DMS53 (cell line): ENCODE measurements around the gene TNNI3.
"Not testable (repeated sequence)": the region's sequence is repeated elsewhere in the genome, so short reads cannot be mapped to it uniquely, and the experiment has no call there.

ENCODE experiments used
- DNase-seq: peaks from one replicate; lab custom pipeline; 2025; lab: John Stamatoyannopoulos, UW

Gene TNNI3

DNA sequence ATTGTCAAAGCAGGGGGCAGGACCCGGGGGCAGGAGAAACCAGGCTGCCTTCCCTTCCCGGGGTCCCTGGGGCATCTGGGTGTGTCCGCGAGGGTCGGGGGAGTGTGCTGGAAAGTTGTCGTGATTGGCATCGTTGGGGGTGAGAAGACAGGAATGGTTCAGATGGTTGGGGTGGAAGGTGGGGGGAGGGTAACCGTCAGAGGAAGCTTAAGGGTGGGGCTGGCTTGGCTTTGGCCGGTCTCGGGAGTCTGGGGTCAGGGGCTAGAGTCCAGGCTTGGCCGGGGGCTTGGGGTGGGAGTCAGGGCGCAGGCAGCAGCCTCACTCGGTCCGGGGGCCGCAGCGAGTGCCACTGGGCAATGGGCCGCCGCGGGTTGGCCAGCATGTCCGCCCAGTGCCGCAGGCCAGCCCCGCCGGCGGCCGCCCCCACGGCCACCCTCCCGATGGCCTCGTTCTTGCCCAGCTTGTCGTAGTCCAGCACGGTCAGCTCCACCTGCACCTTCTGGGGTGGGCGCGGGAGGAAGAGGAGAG is 15.7 kb upstream of the TNNI3 start:
- no peak for DNase-seq

DNA sequence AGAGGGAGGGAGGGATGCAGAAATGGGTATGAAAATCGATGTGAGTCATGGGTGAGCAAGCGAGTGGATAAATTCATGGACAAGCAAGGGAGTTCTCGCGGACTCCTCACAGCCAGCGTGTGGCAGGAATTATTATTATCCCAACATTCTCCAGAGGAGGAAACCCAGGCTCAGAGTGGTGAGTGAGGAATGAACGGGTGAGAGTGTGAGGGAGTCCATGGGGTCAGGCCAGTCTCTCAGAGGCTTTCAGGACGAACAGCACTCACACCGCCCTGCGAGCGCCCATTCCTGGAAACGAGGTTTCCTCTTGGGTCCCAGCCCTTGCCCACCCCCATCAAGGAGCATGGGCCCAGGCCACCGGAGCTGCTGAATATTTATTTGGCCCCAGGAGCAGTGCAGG is 15.2 kb upstream of the TNNI3 start:
- no peak for DNase-seq

DNA sequence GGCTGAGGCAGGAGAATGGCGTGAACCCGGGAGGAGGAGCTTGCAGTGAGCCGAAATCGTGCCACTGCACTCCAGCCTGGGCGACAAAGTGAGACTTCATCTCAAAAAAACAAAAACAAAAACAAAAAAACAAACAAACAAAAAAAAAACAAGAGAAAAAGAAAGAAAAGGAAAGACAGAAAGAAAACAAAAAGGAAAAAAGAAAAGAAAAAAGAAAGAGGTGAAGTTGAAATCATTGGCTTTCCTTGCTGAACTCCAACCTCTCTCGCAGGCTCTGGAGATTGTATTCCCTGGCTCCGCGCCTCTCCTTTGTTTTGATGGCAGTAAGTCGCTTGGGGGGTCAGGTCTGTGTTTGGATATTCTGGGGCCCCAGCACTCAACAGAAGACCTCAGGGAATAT is 14.8 kb upstream of the TNNI3 start:
- not testable (repeated sequence) for DNase-seq

DNA sequence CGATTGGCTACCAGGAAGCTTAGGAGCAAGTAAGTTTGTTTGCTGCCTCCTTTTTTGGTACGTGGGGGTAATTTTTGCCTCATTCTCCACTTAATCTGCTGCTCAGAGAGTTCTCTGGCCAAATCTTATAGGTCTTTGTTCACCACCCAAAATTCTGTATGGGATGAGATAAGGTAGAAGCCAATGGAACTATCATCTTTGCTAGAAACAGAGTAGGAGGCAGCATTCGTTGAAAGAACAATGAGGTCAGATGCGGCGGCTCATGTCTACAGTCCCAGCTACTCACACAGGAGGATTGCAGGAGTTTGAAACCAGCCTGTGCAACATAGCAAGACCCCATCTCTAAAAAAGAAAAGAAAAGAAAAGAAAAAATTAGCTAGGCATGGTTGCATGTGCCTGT is 13.9 kb upstream of the TNNI3 start:
- no peak for DNase-seq

DNA sequence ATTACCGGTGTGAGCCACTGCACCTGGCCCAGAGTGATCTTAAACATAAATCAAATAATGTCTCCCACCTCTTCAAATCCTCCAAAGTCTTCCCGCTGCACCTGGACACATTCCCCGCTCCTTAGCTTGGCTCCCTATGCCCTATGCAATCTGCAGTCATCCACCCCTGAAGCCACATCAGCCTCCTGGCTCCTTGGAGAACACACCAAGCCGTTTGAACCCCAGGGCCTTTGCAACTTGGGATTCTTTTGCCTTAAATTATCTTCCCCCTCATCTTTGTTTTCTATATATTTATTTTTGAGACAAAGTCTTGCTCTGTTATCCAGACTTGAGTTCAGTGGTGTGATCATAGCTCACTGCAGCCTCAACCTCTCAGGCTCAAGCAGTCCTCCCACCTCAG is 11.6 kb upstream of the TNNI3 start:
- no peak for DNase-seq

DNA sequence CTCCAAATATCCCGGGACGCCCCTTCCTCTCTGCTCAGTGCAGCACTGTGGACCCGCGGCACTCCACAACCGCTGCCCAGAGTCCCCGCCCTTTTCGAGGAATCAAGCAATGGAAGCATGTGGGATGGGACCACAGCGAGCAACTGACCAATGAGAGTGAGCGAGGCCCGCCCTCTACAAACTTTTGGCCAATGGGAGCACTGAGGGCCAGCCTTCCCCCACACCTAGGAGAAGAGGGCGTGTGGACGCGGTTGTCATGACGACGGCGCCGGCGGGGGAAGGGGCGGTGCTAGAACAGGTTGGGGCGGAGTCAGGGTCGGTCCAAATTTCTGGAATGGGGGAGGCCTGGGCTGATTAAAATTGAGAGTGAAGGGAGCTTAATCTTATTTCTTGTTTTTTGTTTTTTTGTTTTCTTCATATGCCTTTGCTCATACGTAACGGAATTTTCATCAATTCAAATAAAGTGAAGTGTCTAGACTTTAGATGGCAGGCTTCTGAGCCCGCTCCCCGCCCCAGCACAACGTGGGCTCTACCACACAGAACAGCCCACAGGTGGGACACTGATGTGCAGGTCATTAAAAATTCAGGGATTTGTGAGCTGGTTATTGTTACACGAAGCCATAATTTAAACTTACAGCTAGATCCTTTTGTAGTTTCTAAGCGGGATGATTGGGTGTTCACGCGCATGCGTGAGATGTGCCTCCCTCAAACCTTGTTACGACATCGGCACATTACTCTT is 9.2 kb upstream of the TNNI3 start, which contains the start of gene DNAAF3:
DNAAF3 (minus strand) TSS at position 84 of the 739 bp plus-strand sequence. CDS start 200 bp downstream, outside the sequence.
- DNase-seq: peak; percentile 99

DNA sequence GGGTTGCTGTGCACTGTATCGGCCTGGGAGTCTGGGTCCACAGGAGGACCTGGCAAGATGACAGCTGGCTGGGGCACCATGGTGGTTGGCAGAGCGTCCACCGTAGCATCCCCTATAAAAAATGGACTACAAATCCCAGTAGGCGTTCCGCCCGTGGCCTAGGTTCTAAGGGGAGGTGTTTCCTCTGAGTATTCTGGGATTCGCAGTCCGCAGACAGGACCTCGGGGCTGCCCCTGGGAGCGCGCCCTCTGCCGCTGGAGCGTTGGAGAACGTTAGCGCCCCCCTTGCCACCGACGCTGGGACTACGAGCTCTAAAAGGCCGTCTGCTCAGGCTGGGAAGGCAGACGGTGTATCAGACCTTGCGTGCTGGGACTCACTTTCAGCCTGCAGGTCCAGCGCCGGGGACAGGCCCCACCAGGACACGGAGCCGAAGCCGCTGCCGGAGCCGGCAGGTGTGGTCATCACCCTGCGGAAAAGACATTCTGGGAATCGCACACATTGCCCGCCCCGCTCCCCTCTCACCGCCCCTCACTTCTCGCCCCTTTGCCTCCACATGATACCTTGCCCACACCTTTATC is 8.5 kb upstream of the TNNI3 start:
- DNase-seq: peak; percentile 94

DNA sequence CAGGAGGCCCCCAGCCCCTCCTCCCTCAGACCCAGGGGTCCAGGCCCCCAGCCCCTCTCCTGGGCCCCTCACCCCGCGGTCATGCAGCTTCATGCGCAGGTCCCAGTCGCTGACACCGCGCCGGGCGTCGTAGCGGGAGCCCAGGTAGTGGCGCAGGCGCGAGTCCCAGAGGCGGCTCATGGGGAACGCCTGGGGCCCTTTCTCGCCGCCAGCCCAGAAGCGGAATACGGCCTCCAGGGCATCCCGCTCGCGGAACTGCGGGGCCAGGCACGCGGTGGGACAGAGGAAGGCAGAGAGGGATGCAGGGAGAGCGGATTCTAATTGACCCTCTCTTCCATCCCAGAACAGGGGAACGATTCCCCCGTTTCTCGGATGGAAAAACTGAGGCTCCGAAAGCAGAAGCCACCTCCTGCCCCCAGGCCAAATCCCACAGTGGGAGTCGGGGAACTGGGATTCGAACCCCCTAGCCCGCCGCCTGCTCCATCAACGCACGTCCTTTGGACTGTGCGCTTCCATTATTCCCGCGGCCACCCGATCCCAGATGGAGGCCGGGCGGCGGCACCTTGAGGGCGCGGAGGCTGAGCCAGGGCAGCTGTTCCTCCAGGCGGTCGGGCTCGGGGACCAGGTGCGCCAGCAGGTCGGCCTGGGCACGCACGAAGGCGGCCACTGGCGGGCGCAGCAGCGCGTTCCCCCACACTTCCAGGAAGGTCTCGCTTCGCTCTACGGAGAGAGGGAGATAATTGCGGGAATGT is 4.2 kb upstream of the TNNI3 start:
- no peak for DNase-seq

DNA sequence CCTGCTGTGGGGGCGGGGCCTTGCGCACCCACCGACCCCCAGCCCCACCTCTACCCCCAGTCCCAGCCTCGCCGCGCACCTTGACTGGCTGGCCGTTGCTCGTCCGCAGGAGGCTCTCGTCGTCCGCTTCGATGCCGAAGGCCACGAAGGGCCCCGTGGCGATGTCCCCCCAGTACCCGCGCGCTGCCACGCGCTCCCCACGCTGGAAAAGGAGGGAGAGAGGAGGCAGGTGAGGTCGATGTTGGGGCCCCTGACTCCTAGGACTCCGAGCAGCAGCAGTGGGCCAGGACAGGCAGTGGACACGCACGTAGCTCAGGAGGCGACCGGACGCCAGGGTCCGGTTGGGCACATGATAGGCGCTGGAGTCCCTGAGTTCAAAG is 3.4 kb upstream of the TNNI3 start:
- no peak for DNase-seq

DNA sequence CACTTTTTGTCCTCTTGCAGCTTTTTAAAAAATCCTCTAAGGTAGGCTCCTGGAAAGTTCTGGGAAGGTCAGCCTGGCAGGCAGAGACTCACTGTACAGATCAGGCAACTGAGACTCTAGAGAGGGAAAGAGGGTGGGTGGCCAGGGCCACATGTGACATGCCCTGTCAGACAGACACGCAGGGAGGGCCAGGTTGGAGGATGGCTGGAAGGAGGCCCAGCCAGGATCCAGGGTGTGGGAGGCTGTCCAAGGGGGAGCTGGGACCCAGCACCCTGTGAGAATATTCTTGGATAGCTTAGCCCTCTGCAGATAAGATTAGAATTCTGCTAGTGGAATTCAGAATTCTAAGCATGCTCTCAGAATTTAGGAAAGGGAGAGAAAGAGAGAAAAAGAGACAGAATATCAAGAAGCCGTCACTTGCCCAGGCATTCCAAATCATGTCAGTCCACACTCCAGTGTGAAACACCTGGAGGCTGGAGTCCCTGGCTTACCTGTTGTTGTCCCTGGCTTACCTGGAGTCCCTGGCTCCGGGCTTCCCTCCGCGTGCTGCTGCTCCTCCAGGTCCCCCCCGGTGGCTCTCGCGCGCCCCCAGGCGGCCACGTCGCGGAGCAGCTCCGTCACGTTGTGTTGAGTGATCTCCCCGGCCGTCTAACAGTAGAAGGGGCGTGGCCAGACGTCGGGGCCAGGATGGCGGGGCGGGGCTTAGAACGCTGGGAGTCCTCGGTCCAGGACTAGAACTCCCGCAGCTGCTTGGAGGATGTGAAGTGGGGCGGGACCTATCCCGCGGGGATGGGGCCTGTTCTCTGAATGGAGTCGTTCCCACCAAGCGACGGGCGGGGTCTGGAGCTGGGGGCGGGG is 2.8 kb upstream of the TNNI3 start:
- peak; percentile 96 for DNase-seq

DNA sequence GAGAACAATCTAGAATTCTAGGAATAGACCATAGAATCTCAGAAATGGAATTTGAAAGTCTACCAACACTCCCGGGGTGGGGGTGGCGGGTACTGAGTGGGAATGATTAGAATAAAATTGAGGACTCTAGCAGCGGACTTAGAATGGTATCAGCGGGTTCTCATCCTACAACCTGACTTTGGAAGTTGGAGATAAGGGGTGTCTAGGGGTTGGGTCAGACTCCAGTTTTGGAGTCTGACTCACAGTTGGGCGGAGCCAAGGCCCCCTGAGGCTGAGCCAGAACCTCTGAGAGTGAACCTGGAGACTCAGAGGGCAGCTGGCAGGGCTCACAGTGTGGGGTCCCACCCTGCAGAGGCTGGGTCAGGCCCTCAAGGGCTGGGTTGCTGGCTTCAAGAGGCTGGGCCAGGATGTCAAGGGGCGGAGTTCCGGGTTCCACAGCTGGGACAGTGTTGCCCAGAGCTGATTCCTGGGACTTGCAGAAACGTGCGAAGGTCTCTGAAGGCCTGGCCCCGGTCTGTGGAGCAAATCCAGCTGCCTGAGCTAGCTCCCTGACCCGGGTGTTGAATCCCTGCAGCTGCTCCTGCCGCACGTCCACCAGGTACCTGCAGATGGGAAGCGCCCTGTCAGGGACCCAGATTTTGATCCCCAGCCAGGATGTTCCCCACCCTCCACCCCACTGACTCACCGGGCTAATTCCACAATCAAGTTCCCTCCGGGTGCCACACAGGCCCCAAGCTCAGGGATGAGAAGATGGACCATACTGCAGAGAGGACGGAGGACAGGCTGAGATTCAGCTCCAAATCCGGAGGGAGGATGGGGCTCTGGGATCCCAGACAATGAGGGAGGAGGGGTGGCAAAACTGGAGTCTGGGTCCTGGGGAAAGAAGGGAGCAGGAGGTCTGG is 1.6 kb upstream of the TNNI3 start:
- DNase-seq: no peak

DNA sequence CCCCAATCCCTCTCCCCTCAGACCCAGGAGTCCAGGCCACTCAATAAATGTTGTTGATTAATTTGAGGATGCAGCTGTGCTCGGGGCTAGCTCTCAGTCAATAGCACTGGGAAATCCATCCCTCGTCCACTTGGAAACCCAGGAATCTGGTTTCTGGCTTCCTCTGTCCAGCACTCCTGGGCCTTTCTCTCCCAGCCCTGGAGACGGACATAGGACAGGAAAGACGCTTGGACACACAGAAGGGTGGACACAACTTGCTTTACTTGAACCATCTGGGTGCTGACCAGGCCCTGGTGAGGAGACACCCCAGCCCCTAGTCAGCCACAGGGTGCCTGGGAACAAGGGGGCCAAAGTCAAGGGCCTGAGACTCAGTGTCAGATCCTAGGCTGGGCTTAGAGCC is 891 bp upstream of the TNNI3 start:
- DNase-seq: no peak

DNA sequence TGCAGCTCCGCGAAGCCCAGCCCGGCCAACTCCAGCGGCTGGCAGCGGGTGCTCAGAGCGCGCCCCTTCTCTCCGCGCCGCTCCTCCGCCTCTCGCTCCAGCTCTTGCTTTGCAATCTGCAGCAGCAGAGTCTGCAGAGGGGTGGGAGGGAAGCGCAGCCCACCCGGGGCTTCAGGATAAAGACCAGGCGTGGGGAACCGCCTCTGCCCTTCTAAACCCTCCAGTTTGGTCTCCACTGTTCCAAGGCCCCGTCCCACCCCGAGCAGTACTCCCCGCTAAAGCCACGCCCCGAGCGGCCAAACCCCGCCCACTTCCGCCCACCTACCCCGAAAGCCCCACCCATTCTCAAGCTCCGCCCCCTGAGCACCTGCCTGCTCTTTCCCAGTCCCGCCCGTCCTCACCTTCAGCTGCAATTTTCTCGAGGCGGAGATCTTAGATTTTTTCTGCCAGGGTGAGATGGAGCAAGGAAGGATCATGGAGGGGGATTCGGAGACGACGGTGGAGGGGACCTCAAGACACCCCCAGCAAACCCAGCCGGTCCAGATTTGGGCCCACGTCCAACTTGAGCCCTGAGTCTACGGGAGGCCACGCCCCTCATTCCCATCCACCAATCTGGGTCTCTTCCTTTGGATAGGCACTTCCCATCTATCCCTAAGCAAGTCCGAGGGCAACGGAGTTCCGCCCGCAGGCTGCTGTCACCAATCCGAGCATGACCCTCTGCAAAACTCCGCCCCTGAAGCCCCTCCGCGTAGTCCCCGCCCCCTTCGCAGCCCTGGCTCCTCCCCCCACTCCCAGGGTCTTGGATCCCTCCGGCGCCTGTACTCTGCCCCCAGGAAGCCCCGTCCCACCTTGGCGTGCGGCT is 1.1 kb downstream of the TNNI3 start:
- DNase-seq: peak; percentile 63

DNA sequence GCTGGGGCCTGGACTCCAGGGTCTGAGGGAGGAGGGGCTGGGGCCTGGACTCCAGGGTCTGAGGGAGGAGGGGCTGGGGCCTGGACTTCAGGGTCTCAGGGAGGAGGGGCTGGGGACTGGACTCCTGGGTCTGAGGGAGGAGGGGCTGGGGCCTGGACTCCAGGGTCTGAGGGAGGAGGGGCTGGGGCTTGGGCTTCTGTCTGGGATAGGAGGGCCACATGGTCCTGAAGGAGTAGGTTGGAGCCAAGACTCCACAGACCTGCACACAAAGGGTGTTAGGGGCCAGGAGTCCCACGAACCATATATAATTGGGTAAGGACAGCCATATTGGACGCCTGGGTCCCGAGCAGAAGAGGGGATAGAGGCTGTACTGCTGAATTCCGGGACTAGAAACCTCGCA is 1.7 kb downstream of the TNNI3 start:
- not testable (repeated sequence) for DNase-seq

DNA sequence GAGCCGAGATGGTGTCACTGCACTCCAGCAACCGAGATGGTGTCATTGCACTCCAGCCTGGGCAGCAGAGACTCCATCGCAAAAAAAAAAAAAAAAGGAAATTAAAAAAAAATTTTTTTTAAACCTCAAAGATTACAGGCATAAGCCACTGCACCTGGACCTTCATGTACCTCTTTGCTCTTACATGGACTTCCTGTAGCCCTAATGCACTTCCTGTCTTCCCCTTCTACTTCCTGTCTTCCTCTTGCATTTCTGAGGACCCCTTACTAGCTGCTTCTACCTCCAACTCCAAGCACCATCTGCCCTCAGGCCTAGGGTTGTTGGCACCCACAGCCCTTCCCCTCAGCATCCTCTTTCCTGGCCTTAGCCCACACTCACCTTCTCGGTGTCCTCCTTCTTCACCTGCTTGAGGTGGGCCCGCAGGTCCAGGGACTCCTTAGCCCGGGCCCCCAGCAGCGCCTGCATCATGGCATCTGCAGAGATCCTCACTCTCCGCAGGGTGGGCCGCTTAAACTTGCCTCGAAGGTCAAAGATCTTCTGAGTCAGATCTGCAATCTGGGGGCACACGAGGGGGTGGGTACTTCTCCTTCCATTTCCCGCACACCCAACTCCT is 3.8 kb downstream of the TNNI3 start:
- no peak for DNase-seq

DNA sequence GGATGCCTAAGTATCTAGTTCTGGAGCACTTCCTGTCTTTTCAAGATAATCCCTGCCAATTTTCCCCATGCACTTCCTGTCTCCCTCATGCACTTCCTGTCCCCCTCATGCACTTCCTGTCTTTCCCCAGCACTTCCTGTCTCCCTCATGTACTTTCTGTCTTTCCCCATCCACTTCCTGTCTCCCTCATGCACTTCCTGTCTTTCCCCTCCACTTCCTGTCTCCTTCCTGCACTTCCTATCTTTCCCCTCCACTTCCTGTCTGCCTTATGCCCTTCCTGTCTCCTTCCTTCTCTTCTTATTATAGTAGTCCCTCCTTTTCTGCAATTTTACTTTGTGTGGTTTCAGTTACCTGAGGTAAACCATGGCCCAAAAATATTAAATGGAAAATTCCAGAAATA is 5.5 kb downstream of the TNNI3 start:
- DNase-seq: no peak

DNA sequence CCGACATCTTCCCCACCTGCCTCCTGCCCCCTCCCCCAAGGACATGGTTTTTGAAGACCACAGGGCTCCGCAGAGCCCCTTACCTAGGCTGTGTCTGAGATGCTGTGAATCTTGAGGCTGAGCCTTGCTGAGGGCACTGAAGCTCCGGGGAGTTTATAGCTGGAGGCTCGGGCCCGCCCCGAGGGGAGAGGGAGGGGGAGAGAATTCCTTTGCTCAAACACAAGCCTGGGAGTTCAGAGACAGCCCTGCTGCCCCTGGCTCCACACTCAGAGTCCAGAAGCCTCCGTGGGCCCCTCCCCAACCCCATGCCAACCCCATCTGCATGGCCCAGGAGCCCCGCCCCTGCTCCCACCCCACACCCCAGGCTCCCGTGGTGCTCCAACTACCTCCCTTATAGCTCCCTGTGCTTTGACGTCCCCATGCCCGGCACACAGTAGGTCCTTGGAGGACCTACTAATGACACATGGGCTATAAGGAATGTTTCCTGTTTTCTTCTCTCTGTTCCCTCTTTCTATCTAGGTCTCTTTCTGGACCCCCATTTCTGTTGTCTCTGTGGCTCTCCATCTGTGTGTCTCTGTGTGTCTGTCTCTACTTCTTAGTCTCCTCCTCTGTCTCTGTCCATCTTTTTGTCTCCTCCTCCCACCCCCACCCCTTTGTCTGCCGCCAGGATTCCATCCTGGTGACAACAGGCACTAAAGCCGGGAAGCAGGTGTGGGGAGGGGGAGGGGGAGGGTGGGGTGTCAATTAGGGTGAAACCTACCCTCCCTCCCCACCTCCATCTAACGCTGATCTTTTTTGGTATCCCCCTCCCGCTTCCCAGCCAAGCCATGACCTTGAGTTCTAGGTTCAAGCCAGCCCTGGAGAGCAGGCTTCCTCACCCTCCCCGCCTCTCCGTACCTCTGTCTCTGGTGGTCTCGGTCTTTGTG is 8.2 kb downstream of the TNNI3 start, which contains the start of gene TNNT1:
TNNT1 (minus strand) TSS at position 129 of the 926 bp plus-strand sequence. CDS start 2,049 bp downstream, outside the sequence.
- DNase-seq: no peak

DNA sequence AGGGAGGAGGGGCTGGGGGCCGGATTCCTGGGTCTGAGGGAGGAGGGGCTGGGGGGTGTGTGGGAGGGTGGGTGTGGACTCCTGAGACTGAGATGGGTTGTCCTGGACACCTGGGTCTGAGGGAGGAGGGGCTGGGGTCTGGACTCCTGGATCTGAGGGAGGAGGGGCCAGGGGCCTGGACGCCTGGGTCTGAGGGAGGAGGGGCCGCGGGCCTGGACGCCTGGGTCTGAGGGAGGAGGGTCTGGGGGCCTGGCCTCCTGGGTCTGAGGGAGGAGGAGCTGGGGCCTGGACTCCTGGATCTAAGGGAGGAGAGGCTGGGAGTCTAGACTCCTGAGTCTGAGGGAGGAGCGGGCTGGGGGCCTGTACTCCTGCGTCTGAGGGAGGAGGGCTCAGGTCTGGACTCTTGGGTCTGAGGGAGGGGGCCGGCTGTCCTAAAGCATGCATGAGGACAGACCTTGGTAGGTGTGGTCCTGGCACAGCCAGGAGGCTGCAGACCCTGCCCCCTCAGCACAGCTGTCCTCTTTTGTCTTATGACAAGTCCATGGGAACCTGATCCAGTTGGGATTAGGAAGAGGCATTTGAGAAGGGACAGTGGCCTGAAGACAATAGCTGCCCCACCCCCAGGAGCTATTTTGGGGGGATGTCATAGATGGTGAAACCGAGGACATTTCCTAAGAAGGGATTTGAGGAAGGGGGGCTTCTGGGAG is 9.8 kb downstream of the TNNI3 start:
- DNase-seq: peak; percentile 50
